ENCODE measurements around the gene MYMX.

MYMX gene

DNA sequence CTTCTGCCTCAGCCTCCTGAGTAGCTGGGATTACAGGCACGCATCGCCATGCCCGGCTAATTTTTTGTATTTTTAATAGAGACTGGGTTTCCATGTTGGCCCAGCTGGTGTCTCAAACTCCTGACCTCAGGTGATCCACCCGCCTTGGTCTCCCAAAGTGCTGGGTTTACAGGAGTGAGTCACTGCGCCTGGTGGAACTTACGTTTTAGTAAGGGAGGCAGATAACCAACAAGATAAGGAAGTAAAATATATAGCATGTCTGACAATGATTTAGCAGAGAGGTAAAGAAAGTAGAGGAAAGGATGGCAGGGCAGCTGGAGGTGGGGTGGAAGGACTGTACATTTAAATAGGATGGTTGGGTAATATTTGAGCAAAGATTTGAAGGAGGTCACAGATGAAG, 12.8 kb upstream of the MYMX start:
- no peak overlapping the region for H3K4me3 ChIP-seq (ENCODE audit: low read length)
- H3K9me3 ChIP-seq (replicated peaks; ENCODE audit: low read length) = no peaks in the 10 kb centered on the region
- H3K4me2 ChIP-seq (ENCODE audit: low read length) = no peak overlapping the region
- no peaks in the 10 kb centered on the region for H3K27me3 ChIP-seq (ENCODE audit: control insufficient read depth, insufficient read depth, low read length)
- H3K36me3 ChIP-seq (ENCODE audit: insufficient read depth, low read length) = no peaks in the 10 kb centered on the region
- H3K9ac ChIP-seq (ENCODE audit: low read depth, low read length) = no peak overlapping the region
- peaks cover 8% of the 10 kb centered on the region for H3K4me1 ChIP-seq (ENCODE audit: control insufficient read depth, insufficient read depth, low read length)

DNA sequence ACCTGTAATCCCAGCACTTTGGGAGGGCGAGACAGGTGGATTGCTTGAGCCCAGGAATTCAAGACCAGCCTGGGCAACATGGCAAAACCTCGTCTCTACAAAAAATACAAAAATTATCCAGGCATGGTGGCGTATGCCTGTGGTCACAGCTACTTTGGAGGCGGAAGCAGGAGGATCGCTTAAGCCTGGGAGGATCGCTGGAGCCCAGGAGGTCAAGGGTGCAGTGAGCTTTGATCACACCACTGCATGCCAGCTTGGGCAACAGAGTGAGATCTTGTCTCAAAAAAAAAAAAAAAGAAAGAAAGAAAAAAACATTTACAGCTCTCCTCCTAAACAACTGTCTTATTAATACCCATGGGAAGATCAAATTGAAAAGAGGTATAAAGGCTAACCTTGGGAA, 8.8 kb upstream of the MYMX start:
- Histone ChIP-seq H3K9ac (ENCODE audit: low read depth, low read length) (no peak overlapping the region), H3K4me3 (ENCODE audit: low read length) (no peak overlapping the region), H3K4me1 (ENCODE audit: control insufficient read depth, insufficient read depth, low read length) (no peaks in the 10 kb centered on the region), H3K4me2 (ENCODE audit: low read length) (no peak overlapping the region), H3K27me3 (ENCODE audit: control insufficient read depth, insufficient read depth, low read length) (peaks cover 2% of the 10 kb centered on the region), H3K9me3 (replicated peaks; ENCODE audit: low read length) (no peaks in the 10 kb centered on the region), H3K36me3 (ENCODE audit: insufficient read depth, low read length) (no peaks in the 10 kb centered on the region)

DNA sequence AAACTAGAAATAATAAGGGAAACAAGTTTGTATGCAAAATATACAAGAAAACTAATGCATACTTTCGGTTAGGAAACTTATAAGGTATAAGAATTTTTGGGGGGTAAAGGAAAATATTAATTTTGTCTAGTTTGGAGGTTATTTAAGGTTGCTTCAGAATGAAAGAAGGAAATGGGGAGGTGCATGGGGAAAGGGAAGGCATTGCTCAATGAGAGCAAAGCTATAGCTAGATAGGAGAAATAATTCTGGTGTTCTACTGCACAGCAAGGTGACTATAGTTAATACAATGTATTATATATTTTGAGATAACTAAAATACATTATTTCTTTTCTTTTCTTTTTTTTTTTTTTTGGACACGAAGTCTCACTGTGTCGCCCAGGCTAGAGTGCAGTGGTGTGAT, 5.4 kb upstream of the MYMX start:
- no peak overlapping the region for H3K9ac ChIP-seq (ENCODE audit: low read depth, low read length)
- no peaks in the 10 kb centered on the region for H3K9me3 ChIP-seq (replicated peaks; ENCODE audit: low read length)
- no peaks in the 10 kb centered on the region for H3K36me3 ChIP-seq (ENCODE audit: insufficient read depth, low read length)
- H3K27me3 ChIP-seq (ENCODE audit: control insufficient read depth, insufficient read depth, low read length) = peaks cover 2% of the 10 kb centered on the region
- H3K4me3 ChIP-seq (ENCODE audit: low read length) = no peak overlapping the region
- H3K4me1 ChIP-seq (ENCODE audit: control insufficient read depth, insufficient read depth, low read length) = no peaks in the 10 kb centered on the region
- H3K4me2 ChIP-seq (ENCODE audit: low read length) = no peak overlapping the region

DNA sequence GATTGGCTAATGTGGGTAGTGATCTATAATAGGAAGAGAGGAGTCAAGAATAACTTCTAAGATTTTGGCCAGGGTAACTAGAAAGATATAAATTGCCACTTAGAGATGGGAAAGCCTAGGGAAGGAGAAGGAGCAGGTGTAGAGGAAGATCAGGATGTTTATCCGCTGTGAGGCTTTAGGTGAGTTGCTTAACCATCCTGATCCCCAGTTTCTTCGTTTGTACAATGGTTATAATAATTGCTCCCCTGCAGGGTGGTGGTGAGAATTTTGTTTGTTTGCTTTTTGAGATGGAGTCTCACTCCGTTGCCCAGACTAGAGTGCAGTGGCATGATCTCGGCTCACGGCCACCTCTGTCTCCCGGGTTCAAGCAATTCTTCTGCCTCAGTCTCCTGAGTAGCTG, 2.4 kb upstream of the MYMX start:
- no peaks in the 10 kb centered on the region for H3K27me3 ChIP-seq (ENCODE audit: control insufficient read depth, insufficient read depth, low read length)
- no peak overlapping the region for H3K4me2 ChIP-seq (ENCODE audit: low read length)
- no peaks in the 10 kb centered on the region for H3K9me3 ChIP-seq (replicated peaks; ENCODE audit: low read length)
- H3K4me3 ChIP-seq (ENCODE audit: low read length) = no peak overlapping the region
- H3K36me3 ChIP-seq (ENCODE audit: insufficient read depth, low read length) = no peaks in the 10 kb centered on the region
- H3K4me1 ChIP-seq (ENCODE audit: control insufficient read depth, insufficient read depth, low read length) = peaks cover 29% of the 10 kb centered on the region
- H3K9ac ChIP-seq (ENCODE audit: low read depth, low read length) = no peak overlapping the region

DNA sequence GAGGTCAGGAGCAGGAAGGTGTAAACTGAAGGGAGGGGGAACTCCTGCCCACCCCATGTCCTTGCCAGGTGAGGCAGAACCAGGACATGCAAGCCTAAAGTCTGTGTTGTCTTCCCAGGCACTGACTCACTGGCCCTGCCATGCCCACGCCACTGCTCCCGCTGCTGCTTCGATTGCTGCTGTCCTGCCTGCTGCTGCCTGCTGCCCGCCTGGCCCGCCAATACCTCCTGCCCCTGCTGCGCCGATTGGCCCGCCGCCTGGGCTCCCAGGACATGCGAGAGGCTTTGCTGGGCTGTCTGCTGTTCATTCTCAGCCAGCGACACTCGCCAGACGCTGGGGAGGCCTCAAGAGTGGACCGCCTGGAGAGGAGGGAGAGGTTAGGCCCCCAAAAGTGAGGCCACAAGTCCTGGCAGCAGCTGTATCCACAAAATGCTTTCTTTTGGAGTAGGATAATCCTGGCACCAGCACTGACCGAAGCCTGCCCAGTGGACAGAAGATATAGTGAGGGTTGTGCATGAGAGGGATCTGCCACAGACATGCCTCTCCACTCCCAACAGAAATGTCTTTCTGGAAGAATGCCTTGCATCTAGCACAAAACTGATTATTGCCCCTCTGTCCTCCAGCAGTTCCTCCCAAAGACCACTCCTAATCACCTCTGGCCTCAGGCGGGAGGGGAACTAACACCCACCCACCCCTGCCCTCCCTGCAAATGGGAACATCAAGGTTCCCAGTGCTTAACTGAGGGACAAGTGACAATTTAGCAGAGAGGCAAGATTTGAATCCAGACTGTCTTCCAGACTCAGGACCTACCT, 812 bp downstream of the MYMX start:
- H3K27me3 ChIP-seq (ENCODE audit: control insufficient read depth, insufficient read depth, low read length) = no peaks in the 10 kb centered on the region
- H3K9ac ChIP-seq (ENCODE audit: low read depth, low read length) = no peak overlapping the region
- H3K36me3 ChIP-seq (ENCODE audit: insufficient read depth, low read length) = no peaks in the 10 kb centered on the region
- H3K4me2 ChIP-seq (ENCODE audit: low read length) = peak overlapping the region; percentile 67
- H3K4me3 ChIP-seq (ENCODE audit: low read length) = peak overlapping the region; percentile 19
- H3K4me1 ChIP-seq (ENCODE audit: control insufficient read depth, insufficient read depth, low read length) = peaks cover 53% of the 10 kb centered on the region
- no peaks in the 10 kb centered on the region for H3K9me3 ChIP-seq (replicated peaks; ENCODE audit: low read length)

DNA sequence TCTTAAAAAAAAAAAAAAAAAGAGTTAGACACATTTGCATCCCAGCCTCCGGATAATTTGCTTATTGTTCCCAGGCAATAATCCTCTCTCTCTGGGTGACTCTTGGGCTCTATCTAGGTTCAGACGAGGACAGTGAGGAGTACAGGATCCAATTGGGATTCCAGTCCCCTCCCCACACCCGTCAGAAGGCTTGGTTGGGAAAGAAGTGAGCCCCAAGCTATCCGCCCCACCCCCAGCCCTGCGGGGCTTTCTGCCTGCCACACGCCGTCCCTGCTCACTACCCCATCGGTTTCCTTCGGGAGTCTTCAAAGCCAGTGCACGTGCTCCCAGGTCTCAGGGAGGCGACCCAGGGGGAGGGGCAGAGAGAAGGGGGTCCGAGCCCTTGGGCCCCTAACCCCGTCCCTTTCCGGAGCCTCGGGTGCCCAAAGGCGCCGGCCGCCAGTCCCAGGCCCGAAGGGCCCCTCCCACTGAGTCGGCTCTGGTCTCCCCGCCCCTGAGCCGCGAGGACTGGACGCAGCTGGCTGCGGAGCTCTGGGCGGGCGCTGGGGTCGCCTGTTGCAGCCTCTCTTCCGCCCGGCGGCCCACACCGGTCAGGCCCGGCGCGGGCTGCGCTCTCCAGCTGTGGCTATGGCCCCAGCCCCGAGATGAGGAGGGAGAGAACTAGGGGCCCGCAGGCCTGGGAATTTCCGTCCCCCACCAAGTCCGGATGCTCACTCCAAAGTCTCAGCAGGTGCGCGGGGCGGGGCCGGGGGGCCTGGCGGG, 2.5 kb downstream of the MYMX start:
- peaks cover 63% of the 10 kb centered on the region for H3K4me1 ChIP-seq (ENCODE audit: control insufficient read depth, insufficient read depth, low read length)
- no peaks in the 10 kb centered on the region for H3K27me3 ChIP-seq (ENCODE audit: control insufficient read depth, insufficient read depth, low read length)
- no peaks in the 10 kb centered on the region for H3K36me3 ChIP-seq (ENCODE audit: insufficient read depth, low read length)
- no peaks in the 10 kb centered on the region for H3K9me3 ChIP-seq (replicated peaks; ENCODE audit: low read length)
- H3K9ac ChIP-seq (ENCODE audit: low read depth, low read length) = peak overlapping the region; percentile 54
- peak overlapping the region; percentile 64 for H3K4me3 ChIP-seq (ENCODE audit: low read length)
- peak overlapping the region; percentile 83 for H3K4me2 ChIP-seq (ENCODE audit: low read length)

DNA sequence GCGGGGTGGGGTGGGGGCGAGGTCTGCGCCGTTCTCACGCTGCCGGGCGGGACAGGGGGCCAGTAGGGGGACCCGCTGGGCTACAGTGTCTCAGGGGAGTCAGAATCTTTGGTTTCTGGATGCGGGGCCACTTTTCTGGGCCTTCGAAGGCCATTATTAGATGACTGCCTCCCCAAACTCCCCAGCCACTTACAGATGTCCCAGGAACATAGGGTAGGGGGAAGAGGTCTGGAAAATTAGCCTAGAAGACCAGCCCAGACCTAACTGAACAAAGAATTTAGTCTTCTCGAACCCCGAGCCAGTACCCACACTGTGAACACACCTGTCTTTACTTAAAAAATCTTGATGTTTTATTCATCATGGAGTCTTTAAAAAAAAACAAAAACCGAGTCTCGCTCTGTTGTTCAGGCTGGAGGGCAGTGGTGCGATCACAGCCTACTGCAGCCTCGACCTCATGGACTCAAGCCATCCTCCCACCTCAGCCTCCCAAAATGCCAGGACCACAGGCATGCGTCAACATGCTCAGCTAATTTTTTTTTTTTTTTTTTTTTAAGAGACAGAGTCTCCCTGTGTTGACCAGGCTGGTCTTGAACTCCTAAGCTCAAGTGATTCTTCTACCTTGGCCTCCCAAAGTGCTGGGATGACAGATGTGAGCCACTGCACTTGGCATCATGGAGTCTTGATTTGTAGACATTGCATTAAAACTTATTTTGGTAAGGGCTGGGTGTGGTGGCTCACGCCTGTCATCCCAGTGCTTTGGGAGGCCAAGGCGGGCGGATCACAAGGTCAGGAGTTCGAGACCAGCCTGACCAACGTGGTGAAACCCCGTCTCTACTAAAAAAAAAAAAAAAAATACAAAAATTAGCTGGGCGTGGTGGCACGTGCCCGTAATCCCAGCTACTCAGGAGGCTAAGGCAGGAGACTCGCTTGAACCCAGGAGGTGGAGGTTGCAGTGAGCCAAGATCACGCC, 3.4 kb downstream of the MYMX start:
- peaks cover 72% of the 10 kb centered on the region for H3K4me1 ChIP-seq (ENCODE audit: control insufficient read depth, insufficient read depth, low read length)
- H3K9me3 ChIP-seq (replicated peaks; ENCODE audit: low read length) = no peaks in the 10 kb centered on the region
- H3K27me3 ChIP-seq (ENCODE audit: control insufficient read depth, insufficient read depth, low read length) = no peaks in the 10 kb centered on the region
- H3K36me3 ChIP-seq (ENCODE audit: insufficient read depth, low read length) = no peaks in the 10 kb centered on the region
- H3K4me2 ChIP-seq (ENCODE audit: low read length) = peak overlapping the region; percentile 50
- H3K4me3 ChIP-seq (ENCODE audit: low read length) = peak overlapping the region; percentile 41
- no peak overlapping the region for H3K9ac ChIP-seq (ENCODE audit: low read depth, low read length)

DNA sequence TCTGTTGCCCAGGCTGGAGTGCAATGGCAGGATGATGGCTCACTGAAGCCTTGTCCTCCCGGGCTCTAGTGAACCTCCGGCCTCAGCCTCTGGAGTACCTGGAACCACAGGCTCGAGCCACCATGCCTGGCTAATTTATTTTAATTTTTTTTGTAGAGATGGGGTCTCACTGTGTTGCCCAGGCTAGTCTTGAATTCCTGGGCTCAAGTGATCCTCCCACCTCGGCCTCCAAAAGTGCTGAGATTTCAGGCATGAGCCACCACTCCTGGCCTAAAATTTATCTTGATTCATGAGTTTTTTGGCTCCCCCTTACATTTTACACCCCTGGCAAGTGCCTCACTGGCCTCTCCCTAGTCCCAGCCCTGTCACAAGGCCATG, 4.2 kb downstream of the MYMX start:
- H3K36me3 ChIP-seq (ENCODE audit: insufficient read depth, low read length) = no peaks in the 10 kb centered on the region
- H3K27me3 ChIP-seq (ENCODE audit: control insufficient read depth, insufficient read depth, low read length) = no peaks in the 10 kb centered on the region
- no peaks in the 10 kb centered on the region for H3K9me3 ChIP-seq (replicated peaks; ENCODE audit: low read length)
- H3K4me1 ChIP-seq (ENCODE audit: control insufficient read depth, insufficient read depth, low read length) = peaks cover 78% of the 10 kb centered on the region
- no peak overlapping the region for H3K4me2 ChIP-seq (ENCODE audit: low read length)
- peak overlapping the region; percentile 39 for H3K9ac ChIP-seq (ENCODE audit: low read depth, low read length)
- H3K4me3 ChIP-seq (ENCODE audit: low read length) = no peak overlapping the region

DNA sequence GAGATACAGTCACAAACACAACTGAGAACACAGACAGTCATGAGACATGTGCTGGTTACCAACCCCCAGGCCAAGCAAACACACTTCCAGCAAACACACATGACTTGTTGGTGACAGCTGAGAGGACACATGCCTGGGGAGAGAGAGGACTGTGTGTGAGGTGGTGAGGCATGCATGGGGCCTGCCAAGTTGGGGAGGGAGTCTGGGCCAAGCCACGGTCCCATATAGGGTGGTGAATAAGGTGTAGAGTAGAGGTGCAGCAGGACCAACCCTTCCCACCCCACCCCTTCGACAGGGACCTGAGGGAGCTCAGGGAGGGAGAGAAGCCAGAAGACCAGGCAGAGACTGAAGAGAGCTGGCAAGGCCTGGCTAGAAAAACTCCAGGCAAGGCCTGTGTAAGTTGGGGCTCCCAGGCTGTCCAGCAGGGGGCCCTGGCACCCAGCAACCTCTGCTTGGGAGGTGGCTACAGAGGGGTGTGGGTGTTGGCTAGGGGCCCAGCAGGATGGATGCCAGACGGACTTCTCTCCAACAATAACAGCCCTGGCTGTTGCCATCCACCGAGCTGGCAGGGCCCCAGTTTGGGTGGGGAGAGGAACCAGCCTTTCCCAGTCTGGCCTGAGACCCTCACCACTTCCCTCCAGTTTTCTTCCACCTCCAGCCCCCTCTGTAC, 4.7 kb downstream of the MYMX start:
- peaks cover 83% of the 10 kb centered on the region for H3K4me1 ChIP-seq (ENCODE audit: control insufficient read depth, insufficient read depth, low read length)
- peak overlapping the region; percentile 76 for H3K4me2 ChIP-seq (ENCODE audit: low read length)
- H3K4me3 ChIP-seq (ENCODE audit: low read length) = peak overlapping the region; percentile 56
- H3K9me3 ChIP-seq (replicated peaks; ENCODE audit: low read length) = no peaks in the 10 kb centered on the region
- no peaks in the 10 kb centered on the region for H3K36me3 ChIP-seq (ENCODE audit: insufficient read depth, low read length)
- peak overlapping the region; percentile 65 for H3K9ac ChIP-seq (ENCODE audit: low read depth, low read length)
- no peaks in the 10 kb centered on the region for H3K27me3 ChIP-seq (ENCODE audit: control insufficient read depth, insufficient read depth, low read length)

DNA sequence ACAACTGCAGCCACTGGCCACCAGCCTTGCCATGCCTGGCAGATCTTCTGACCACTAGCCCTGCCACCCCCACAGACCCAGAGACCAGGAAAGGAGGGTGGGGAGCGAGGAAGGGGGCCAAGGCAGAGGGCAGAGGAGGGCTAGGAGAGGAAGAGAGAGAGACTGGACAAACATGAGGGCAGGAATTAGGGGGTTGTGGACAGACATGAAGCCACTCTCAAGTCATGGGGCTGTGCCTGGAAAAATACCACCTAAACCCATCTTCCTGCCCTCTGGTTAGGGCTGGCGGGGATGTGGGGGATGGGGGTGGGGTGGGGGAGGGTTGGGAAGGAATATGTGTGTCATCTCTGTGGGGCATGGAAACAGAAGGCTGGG, 5.2 kb downstream of the MYMX start:
- peak overlapping the region; percentile 76 for H3K4me2 ChIP-seq (ENCODE audit: low read length)
- peaks cover 83% of the 10 kb centered on the region for H3K4me1 ChIP-seq (ENCODE audit: control insufficient read depth, insufficient read depth, low read length)
- H3K36me3 ChIP-seq (ENCODE audit: insufficient read depth, low read length) = no peaks in the 10 kb centered on the region
- H3K9ac ChIP-seq (ENCODE audit: low read depth, low read length) = peak overlapping the region; percentile 65
- no peaks in the 10 kb centered on the region for H3K27me3 ChIP-seq (ENCODE audit: control insufficient read depth, insufficient read depth, low read length)
- H3K9me3 ChIP-seq (replicated peaks; ENCODE audit: low read length) = no peaks in the 10 kb centered on the region
- H3K4me3 ChIP-seq (ENCODE audit: low read length) = peak overlapping the region; percentile 56

All from skeletal muscle satellite cell (primary cell).